Esophagus muscularis mucosa (tissue), 4 donors: Measurements from ENCODE around the gene S100P. TPM values are rescaled to one million over a fixed set of nuclear protein-coding genes. Genes with fewer than 3 reads are reported as not detected.

Experiments
- DNase-seq: peaks from one replicate; pipeline ENCODE4 v3.0.0-alpha.2; 2017; ENCODE audit errors: extremely low spot score
- H3K27ac ChIP-seq, 4 donors: fragments of 200-600 bp; sonication (generic); replicated peaks in 1 of 4; 1 replicate in 3 of 4; 2 replicates in 1 of 4; pipeline ENCODE4 v1.5.1; 2016 to 2019; ENCODE audit warnings: mild to moderate bottlenecking in 1 of 4
- H3K27me3 ChIP-seq, 4 donors: fragments of 200-600 bp; sonication (generic); one replicate each; pipeline versions ENCODE4 v1.5.1 to v1.6.0; 2016 to 2019
- H3K36me3 ChIP-seq, 4 donors: fragments of 200-600 bp; sonication (generic); one replicate each; pipeline ENCODE4 v1.5.1; 2016 to 2019
- H3K4me1 ChIP-seq, 4 donors: fragments of 200-600 bp; sonication (generic); one replicate each; pipeline ENCODE4 v1.5.1; 2016 to 2019
- H3K4me3 ChIP-seq, 4 donors: fragments of 200-600 bp; sonication (generic); 1 replicate in 2 of 4; 2 replicates in 2 of 4; pipeline ENCODE4 v1.5.1; 2016 to 2019; ENCODE audit warnings: mild to moderate bottlenecking in 4 of 4, moderate library complexity in 1 of 4
- H3K9me3 ChIP-seq, 4 donors: fragments of 200-600 bp; sonication (generic); 1 replicate in 3 of 4; 2 replicates in 1 of 4; pipeline ENCODE4 v1.5.1; 2016 to 2019
- EP300 ChIP-seq: sonication (generic); formaldehyde crosslinking; IDR thresholded peaks from one replicate; pipeline ENCODE4 v1.6.1; 2017; ENCODE audit warnings: antibody characterized with exemption
- POLR2A ChIP-seq: fragments of 450-650 bp; IDR thresholded peaks from one replicate; pipeline ENCODE4 v1.6.1; 2017; ENCODE audit warnings: antibody characterized with exemption, moderate library complexity, mild to moderate bottlenecking, low read depth
- POLR2AphosphoS5 ChIP-seq, 2 donors: sonication (generic); formaldehyde crosslinking; IDR thresholded peaks; one replicate each; pipeline ENCODE4 v1.6.1; 2017; ENCODE audit warnings: antibody characterized with exemption in 2 of 2
- WGBS: methylation state at CpG from one replicate; pipeline ENCODE4 v1.1.5; 2018; 5-methylcytosine and 5-hydroxymethylcytosine counted together
- intact Hi-C: fragments of 100-400 bp; cut with DNase I; formaldehyde crosslinking; loops from one replicate; pipeline ENCODE4 v1.15.1; 2023
- total RNA-seq, 4 donors: library from RNA; depleted of rRNA; stranded (reverse); fragments of >200 nt; gene quantifications; one replicate each; pipeline versions ENCODE4 v1.1.0 to v1.2.1, GENCODE V29; 2016
- TF ChIP-seq, protein P1 (sequence below), 3 experiments: fragments of 200-600 bp in 2 of 3; fragments of 450-650 bp in 1 of 3; sonication (generic) in 2 of 3; IDR thresholded peaks; one replicate each; pipeline ENCODE4 v1.5.1; 2017 to 2019; ENCODE audit warnings: antibody characterized with exemption in 3 of 3, mild to moderate bottlenecking in 2 of 3, moderate library complexity in 1 of 3

S100P gene
- total RNA-seq, 4 donors from 2014 or later: 0.99 TPM; not detected in 3

DNA sequence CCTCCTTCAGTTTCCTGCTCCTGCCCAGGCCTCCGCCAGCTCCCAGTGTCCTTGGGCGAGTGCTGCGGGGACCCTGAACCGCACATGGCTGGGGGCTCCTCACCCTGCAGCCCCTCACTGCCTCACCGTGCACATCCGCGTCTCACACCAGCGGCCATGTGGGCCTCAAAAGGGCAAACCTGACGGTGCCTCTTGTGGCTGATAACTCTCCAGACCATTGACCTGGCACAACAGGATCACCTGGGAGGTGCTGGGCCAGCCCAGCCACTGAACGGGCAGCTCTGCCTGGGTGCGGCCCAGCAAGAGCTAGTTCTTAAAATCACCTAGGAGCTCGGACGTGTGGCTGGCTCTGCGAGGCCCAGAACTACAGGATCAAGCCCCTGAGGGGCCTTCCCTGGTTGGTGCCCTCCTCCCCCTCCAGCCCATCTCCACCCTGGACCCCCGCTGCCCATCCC is 4.1 kb upstream of the S100P start:
- no peak overlapping the region for H3K4me3 ChIP-seq
- intact Hi-C loops: no loop called here
- H3K27me3 ChIP-seq: no peaks in the 10 kb centered on the region
- DNase-seq: no peak
- no peaks in the 10 kb centered on the region for H3K36me3 ChIP-seq
- WGBS: 93% methylated on average over 14 of the region's 15 CpGs
- H3K9me3 ChIP-seq: no peaks in the 10 kb centered on the region
- TF ChIP-seq POLR2AphosphoS5 (IDR thresholded peaks at IDR 0.05): no peak
- TF ChIP-seq, protein P1, sequence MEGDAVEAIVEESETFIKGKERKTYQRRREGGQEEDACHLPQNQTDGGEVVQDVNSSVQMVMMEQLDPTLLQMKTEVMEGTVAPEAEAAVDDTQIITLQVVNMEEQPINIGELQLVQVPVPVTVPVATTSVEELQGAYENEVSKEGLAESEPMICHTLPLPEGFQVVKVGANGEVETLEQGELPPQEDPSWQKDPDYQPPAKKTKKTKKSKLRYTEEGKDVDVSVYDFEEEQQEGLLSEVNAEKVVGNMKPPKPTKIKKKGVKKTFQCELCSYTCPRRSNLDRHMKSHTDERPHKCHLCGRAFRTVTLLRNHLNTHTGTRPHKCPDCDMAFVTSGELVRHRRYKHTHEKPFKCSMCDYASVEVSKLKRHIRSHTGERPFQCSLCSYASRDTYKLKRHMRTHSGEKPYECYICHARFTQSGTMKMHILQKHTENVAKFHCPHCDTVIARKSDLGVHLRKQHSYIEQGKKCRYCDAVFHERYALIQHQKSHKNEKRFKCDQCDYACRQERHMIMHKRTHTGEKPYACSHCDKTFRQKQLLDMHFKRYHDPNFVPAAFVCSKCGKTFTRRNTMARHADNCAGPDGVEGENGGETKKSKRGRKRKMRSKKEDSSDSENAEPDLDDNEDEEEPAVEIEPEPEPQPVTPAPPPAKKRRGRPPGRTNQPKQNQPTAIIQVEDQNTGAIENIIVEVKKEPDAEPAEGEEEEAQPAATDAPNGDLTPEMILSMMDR (IDR thresholded peaks at IDR 0.05): no peak
- no peak for TF ChIP-seq POLR2A
- TF ChIP-seq EP300: no peak
- H3K27ac ChIP-seq: no peak overlapping the region
- peaks cover 0 to 20% (median 9%) of the 10 kb centered on the region in 4 donors for H3K4me1 ChIP-seq

DNA sequence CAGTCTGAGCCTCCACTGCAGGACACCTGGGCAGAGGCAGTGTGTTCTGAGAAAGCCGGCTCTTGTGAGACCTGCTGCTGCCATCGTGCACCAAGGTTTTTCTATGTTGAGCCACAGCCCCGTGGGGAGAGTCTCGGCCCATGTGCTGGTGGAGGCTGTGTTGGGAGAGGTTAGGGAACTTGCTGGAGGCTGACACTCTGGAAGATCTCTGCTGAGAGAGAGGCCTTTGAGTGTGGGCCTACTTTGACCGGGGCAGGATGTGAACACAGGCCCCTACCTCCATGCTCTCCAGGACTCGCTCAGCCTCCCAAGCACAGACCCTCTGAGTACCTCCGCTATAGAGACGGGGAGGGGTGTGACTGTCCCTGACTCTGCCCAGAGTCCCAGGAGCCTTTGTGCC is 1.3 kb upstream of the S100P start:
- no peak overlapping the region for H3K27ac ChIP-seq
- no peak for TF ChIP-seq POLR2AphosphoS5 (IDR thresholded peaks at IDR 0.05)
- no peak for TF ChIP-seq EP300
- TF ChIP-seq, protein P1 (IDR thresholded peaks at IDR 0.05): no peak
- TF ChIP-seq POLR2A: no peak
- 85% methylated on average over 5 of the region's 8 CpGs for WGBS
- DNase-seq: no peak
- intact Hi-C loops: no loop called here
- no peaks in the 10 kb centered on the region for H3K27me3 ChIP-seq
- H3K4me3 ChIP-seq: no peak overlapping the region
- peaks cover 0 to 22% (median 14%) of the 10 kb centered on the region in 4 donors for H3K4me1 ChIP-seq
- H3K9me3 ChIP-seq: no peaks in the 10 kb centered on the region
- H3K36me3 ChIP-seq: peaks cover 0 to 7% (median 0%) of the 10 kb centered on the region in 4 donors

DNA sequence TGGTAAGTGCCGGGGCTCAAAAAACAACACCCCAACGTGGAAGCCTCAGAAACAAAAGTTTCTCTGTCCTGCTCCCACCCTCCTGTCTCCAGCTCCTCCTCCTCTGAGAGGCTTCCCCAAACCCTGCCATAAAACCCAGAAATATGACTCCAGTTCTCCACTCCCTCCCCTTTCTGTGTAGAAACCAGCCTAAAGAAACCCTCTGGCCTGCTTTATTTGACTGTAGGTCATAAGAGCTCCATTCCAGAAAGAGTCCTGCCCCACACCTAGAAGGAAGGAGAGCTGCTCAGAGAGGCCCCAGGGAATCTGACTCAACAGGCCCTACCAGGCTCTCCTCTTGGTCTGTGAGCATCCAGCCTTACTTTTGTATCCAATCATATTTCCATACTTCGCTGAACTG is 872 bp upstream of the S100P start:
- intact Hi-C loops: no loop called here
- WGBS: 70% methylated on average over 3 of the region's 3 CpGs
- no peak for DNase-seq
- Histone ChIP-seq H3K27ac (no peak overlapping the region), H3K36me3 (peaks cover 0 to 7% (median 0%) of the 10 kb centered on the region in 4 donors), H3K9me3 (no peaks in the 10 kb centered on the region), H3K4me3 (no peak overlapping the region), H3K27me3 (no peaks in the 10 kb centered on the region), H3K4me1 (peaks cover 0 to 22% (median 14%) of the 10 kb centered on the region in 4 donors)
- TF ChIP-seq EP300 (no peak), POLR2A (no peak), POLR2AphosphoS5 (IDR thresholded peaks at IDR 0.05) (no peak)
- TF ChIP-seq, protein P1 (IDR thresholded peaks at IDR 0.05): no peak

DNA sequence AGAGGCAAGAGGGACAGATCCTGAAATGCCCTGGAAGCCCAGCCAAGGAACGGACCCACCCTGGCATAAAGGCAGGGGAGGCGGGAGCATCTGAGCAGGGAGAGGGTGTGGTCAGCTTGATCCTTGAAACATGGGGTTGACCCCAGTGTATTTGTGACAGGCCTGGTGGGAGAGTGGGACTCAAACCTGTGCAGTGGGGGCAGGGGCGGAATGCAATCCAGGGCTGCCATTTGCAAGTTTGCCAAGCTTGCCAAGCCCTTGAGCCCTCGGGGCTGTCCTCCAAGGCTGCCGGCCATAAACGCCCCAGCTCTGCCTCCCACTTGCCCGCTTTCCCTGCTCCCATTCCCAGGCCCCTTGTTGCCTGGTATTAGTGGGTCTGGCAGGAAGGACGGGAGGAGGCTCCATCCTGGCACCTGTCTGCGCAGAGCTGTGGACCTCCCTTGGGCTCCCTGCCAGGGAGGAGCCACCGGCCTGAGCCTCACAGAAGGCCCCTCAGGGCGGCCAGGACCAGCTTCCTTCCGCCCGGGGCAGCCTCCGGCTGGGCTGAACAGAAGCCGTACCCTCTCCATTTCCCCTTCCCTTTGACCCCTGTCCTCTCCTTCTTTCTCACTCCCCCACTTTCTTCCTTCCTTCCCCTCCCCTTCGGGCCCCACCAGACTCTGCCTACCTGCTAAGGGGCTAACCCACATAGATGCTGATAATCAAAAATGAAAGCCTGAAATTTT is 661 bp downstream of the S100P start:
- Histone ChIP-seq H3K9me3 (no peaks in the 10 kb centered on the region), H3K27me3 (no peaks in the 10 kb centered on the region), H3K36me3 (peaks cover 0 to 9% (median 1%) of the 10 kb centered on the region in 4 donors), H3K4me3 (peak overlapping the region in 1 of 4 donors; percentile 7), H3K27ac (peak overlapping the region in 1 of 4 donors; percentile 2), H3K4me1 (peaks cover 0 to 18% (median 10%) of the 10 kb centered on the region in 4 donors)
- no peak for DNase-seq
- TF ChIP-seq EP300: no peak
- no peak for TF ChIP-seq POLR2A
- TF ChIP-seq, protein P1 (IDR thresholded peaks at IDR 0.05): no peak
- TF ChIP-seq POLR2AphosphoS5 (IDR thresholded peaks at IDR 0.05): no peak
- intact Hi-C loops: no loop called here
- WGBS: 72% methylated on average over 16 of the region's 16 CpGs
